ENCODE data around the gene TACC2. TPM values are rescaled to one million over a fixed set of nuclear protein-coding genes. Genes with fewer than 3 reads are reported as not detected.
A peak's percentile ranks its signal among the peaks of the same experiment; 100 is the strongest.

Gene TACC2
- total RNA-seq, 4 donors from 2014 or later: 206 to 606 (median 261) TPM

GRCh38 chr10:122261584-122261983, 272.6 kb downstream of the TACC2 start:
- Histone ChIP-seq H3K4me1 (no peaks in the 10 kb centered on the region), H3K27me3 (no peaks in the 10 kb centered on the region), H3K4me3 (no peak overlapping the region), H3K9me3 (peaks cover 8% of the 10 kb centered on the region), H3K36me3 (peaks cover 23% of the 10 kb centered on the region), H3K27ac (no peak overlapping the region)
- WGBS: 79% methylated on average over 1 of the region's 1 CpG
- no peak for TF ChIP-seq CTCF (IDR thresholded peaks at IDR 0.05)
- TF ChIP-seq EP300 (IDR thresholded peaks at IDR 0.05): no peak
- TF ChIP-seq POLR2A (IDR thresholded peaks at IDR 0.05): no peak
- no peak for TF ChIP-seq POLR2AphosphoS5 (IDR thresholded peaks at IDR 0.05)
- DNase-seq (ENCODE audit: low spot score in 2 of 2): no peak

GRCh38 chr10:122263971-122264370, 275.0 kb downstream of the TACC2 start:
- 79% methylated on average over 1 of the region's 1 CpG for WGBS
- no peaks in the 10 kb centered on the region for H3K27me3 ChIP-seq
- no peak overlapping the region for H3K27ac ChIP-seq
- H3K4me1 ChIP-seq: no peaks in the 10 kb centered on the region
- H3K36me3 ChIP-seq: peaks cover 21% of the 10 kb centered on the region
- no peak overlapping the region for H3K4me3 ChIP-seq
- H3K9me3 ChIP-seq: peaks cover 8% of the 10 kb centered on the region
- peak; percentile 3 to 34 for DNase-seq (ENCODE audit: low spot score in 2 of 2)
- TF ChIP-seq POLR2AphosphoS5 (IDR thresholded peaks at IDR 0.05) (no peak), POLR2A (IDR thresholded peaks at IDR 0.05) (no peak), EP300 (IDR thresholded peaks at IDR 0.05) (no peak), CTCF (IDR thresholded peaks at IDR 0.05) (no peak)

GRCh38 chr10:122264436-122264835, 275.5 kb downstream of the TACC2 start:
- DNase-seq (ENCODE audit: low spot score in 2 of 2): peak in 1 of 2 donors; percentile 0
- no peak overlapping the region for H3K4me3 ChIP-seq
- H3K27ac ChIP-seq: no peak overlapping the region
- 92% methylated on average over 1 of the region's 1 CpG for WGBS
- TF ChIP-seq EP300 (IDR thresholded peaks at IDR 0.05) (no peak), POLR2A (IDR thresholded peaks at IDR 0.05) (no peak), CTCF (IDR thresholded peaks at IDR 0.05) (no peak), POLR2AphosphoS5 (IDR thresholded peaks at IDR 0.05) (no peak)
- no peaks in the 10 kb centered on the region for H3K4me1 ChIP-seq
- peaks cover 25% of the 10 kb centered on the region for H3K36me3 ChIP-seq
- peaks cover 8% of the 10 kb centered on the region for H3K9me3 ChIP-seq
- H3K27me3 ChIP-seq: no peaks in the 10 kb centered on the region

- no peaks in the 10 kb centered on the region for H3K4me1 ChIP-seq
- H3K36me3 ChIP-seq: peaks cover 29% of the 10 kb centered on the region
- peak; percentile 24 to 52 for DNase-seq (ENCODE audit: low spot score in 2 of 2)
- H3K4me3 ChIP-seq: no peak overlapping the region
- no peak for TF ChIP-seq POLR2A (IDR thresholded peaks at IDR 0.05)
- TF ChIP-seq CTCF (IDR thresholded peaks at IDR 0.05): no peak
- TF ChIP-seq EP300 (IDR thresholded peaks at IDR 0.05): no peak
- TF ChIP-seq POLR2AphosphoS5 (IDR thresholded peaks at IDR 0.05): no peak
- no peaks in the 10 kb centered on the region for H3K27me3 ChIP-seq
- WGBS: 89% methylated on average over 8 of the region's 8 CpGs
- no peak overlapping the region for H3K27ac ChIP-seq
- H3K9me3 ChIP-seq: peaks cover 8% of the 10 kb centered on the region
Measured at GRCh38 chr10:122264931-122265330, 276.0 kb downstream of the TACC2 start.

- H3K9me3 ChIP-seq: peaks cover 8% of the 10 kb centered on the region
- no peak overlapping the region for H3K4me3 ChIP-seq
- 87% methylated on average over 6 of the region's 6 CpGs for WGBS
- peak; percentile 7 to 49 for DNase-seq (ENCODE audit: low spot score in 2 of 2)
- H3K36me3 ChIP-seq: peaks cover 29% of the 10 kb centered on the region
- TF ChIP-seq POLR2A (IDR thresholded peaks at IDR 0.05) (no peak), EP300 (IDR thresholded peaks at IDR 0.05) (no peak), POLR2AphosphoS5 (IDR thresholded peaks at IDR 0.05) (no peak), CTCF (IDR thresholded peaks at IDR 0.05) (no peak)
- no peak overlapping the region for H3K27ac ChIP-seq
- H3K27me3 ChIP-seq: no peaks in the 10 kb centered on the region
- no peaks in the 10 kb centered on the region for H3K4me1 ChIP-seq
Measured at GRCh38 chr10:122265896-122266295, 276.9 kb downstream of the TACC2 start.

Data from suprapubic skin (tissue), 4 donors.